PFSK-1 (cell line): Measurements from ENCODE around the gene IMPG2.

ENCODE experiments used
- FOXP2 ChIP-seq: optimal IDR thresholded peaks from 2 replicates; pipeline ENCODE3; 2011; ENCODE audit warnings: borderline replicate concordance, control low read depth, inconsistent platforms; ENCODE audit not compliant: insufficient read depth; ENCODE audit errors: extremely low read length, extremely low read depth
- POLR2AphosphoS5 ChIP-seq: IDR thresholded peaks from 2 replicates; pipeline ENCODE4 v1.6.1; 2012; ENCODE audit warnings: low read depth, mild to moderate bottlenecking, control low read depth, low read length, moderate library complexity
- SIN3A ChIP-seq: IDR thresholded peaks from 2 replicates; pipeline ENCODE4 v1.6.1; 2012; ENCODE audit warnings: mild to moderate bottlenecking, low read length, moderate library complexity, borderline replicate concordance; ENCODE audit not compliant: insufficient read depth
- TAF1 ChIP-seq: IDR thresholded peaks from 2 replicates; pipeline ENCODE4 v1.6.1; 2012; ENCODE audit warnings: low read length, control low read depth, borderline replicate concordance; ENCODE audit not compliant: insufficient read depth
- TF ChIP-seq, protein P1 (sequence below), 2 experiments: IDR thresholded peaks; 2 replicates each; pipeline versions ENCODE4 v1.6.1 to v1.8.0; 2011 to 2012; ENCODE audit warnings: low read depth in 2 of 2, low read length in 2 of 2, control low read depth in 1 of 2, inconsistent platforms in 1 of 2, mild to moderate bottlenecking in 1 of 2, moderate library complexity in 1 of 2; ENCODE audit not compliant: insufficient read depth in 1 of 2

DNA sequence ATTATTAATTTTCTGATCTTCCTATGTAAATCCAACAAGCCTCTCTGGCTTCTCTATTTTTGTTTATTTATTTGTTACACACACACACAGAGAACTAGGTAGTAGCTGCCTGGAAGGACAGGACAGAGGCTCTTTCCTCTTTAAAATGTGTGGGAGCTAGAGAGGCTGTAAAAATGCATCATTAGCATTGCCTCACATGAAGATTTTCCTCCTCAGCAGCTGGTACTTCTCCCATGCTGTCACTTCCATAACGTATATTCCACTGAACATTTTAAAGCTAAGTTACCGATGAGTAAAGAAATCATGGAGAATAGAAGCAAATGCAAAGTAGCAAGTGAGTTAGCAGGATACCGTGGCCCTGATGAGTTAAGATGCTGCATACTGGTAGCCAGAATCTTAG is 63.9 kb downstream of the IMPG2 start:
- TF ChIP-seq, protein P1, sequence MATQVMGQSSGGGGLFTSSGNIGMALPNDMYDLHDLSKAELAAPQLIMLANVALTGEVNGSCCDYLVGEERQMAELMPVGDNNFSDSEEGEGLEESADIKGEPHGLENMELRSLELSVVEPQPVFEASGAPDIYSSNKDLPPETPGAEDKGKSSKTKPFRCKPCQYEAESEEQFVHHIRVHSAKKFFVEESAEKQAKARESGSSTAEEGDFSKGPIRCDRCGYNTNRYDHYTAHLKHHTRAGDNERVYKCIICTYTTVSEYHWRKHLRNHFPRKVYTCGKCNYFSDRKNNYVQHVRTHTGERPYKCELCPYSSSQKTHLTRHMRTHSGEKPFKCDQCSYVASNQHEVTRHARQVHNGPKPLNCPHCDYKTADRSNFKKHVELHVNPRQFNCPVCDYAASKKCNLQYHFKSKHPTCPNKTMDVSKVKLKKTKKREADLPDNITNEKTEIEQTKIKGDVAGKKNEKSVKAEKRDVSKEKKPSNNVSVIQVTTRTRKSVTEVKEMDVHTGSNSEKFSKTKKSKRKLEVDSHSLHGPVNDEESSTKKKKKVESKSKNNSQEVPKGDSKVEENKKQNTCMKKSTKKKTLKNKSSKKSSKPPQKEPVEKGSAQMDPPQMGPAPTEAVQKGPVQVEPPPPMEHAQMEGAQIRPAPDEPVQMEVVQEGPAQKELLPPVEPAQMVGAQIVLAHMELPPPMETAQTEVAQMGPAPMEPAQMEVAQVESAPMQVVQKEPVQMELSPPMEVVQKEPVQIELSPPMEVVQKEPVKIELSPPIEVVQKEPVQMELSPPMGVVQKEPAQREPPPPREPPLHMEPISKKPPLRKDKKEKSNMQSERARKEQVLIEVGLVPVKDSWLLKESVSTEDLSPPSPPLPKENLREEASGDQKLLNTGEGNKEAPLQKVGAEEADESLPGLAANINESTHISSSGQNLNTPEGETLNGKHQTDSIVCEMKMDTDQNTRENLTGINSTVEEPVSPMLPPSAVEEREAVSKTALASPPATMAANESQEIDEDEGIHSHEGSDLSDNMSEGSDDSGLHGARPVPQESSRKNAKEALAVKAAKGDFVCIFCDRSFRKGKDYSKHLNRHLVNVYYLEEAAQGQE (IDR thresholded peaks at IDR 0.05; ENCODE audit: insufficient read depth in 1 of 2, low read depth in 2 of 2, low read length in 2 of 2): no peak
- TF ChIP-seq TAF1: no peak
- no peak for TF ChIP-seq POLR2AphosphoS5
- TF ChIP-seq SIN3A: no peak
- no peak for TF ChIP-seq FOXP2
